PC-3 (cell line): ENCODE results near the gene IDE.

Source experiments
- EZH2 ChIP-seq: fragments of 300-600 bp; sonication (generic); IDR thresholded peaks from one replicate; pipeline ENCODE4 v1.6.1; 2017; ENCODE audit warnings: antibody characterized with exemption, mild to moderate bottlenecking, low read length; ENCODE audit not compliant: unreplicated experiment
- EZH2phosphoT487 ChIP-seq: fragments of 300-600 bp; sonication (generic); IDR thresholded peaks from 2 replicates; pipeline ENCODE4 v1.6.1; 2018; ENCODE audit warnings: mild to moderate bottlenecking, antibody characterized with exemption, low read length, borderline replicate concordance
- TF ChIP-seq, protein P1 (sequence below): fragments of 300-600 bp; sonication (generic); conservative IDR thresholded peaks from 2 replicates; pipeline ENCODE4 v1.5.1; 2017; ENCODE audit warnings: antibody characterized with exemption, low read depth, mild to moderate bottlenecking, low read length

GRCh38 chr10:92440578-92440977, 133.3 kb downstream of the IDE start:
- TF ChIP-seq EZH2 (no peak), EZH2phosphoT487 (no peak)
- TF ChIP-seq, protein P1, sequence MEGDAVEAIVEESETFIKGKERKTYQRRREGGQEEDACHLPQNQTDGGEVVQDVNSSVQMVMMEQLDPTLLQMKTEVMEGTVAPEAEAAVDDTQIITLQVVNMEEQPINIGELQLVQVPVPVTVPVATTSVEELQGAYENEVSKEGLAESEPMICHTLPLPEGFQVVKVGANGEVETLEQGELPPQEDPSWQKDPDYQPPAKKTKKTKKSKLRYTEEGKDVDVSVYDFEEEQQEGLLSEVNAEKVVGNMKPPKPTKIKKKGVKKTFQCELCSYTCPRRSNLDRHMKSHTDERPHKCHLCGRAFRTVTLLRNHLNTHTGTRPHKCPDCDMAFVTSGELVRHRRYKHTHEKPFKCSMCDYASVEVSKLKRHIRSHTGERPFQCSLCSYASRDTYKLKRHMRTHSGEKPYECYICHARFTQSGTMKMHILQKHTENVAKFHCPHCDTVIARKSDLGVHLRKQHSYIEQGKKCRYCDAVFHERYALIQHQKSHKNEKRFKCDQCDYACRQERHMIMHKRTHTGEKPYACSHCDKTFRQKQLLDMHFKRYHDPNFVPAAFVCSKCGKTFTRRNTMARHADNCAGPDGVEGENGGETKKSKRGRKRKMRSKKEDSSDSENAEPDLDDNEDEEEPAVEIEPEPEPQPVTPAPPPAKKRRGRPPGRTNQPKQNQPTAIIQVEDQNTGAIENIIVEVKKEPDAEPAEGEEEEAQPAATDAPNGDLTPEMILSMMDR: no peak
